Endothelial cell of umbilical vein (primary cell): ENCODE data around the gene APOBEC3A. TPM values are rescaled to one million over a fixed set of nuclear protein-coding genes. Genes with fewer than 3 reads are reported as not detected.

Source experiments
- BruUV-seq: library from RNA; stranded (reverse); fragments of 400-500 nt; replicated peaks from 2 replicates; lab custom pipeline; 2021; lab: Mats Ljungman, UMichigan
- CTCF ChIA-PET: fragments of 300-600, 350-600 bp; sonication (Branson Sonifier 250); formaldehyde crosslinking; loops from one replicate; lab custom pipeline; 2021; ENCODE audit warnings: antibody characterized with exemption, inconsistent platforms; lab: Charles Lee
- POLR2A ChIA-PET: fragments of 300-600, 350-600 bp; sonication (Branson Sonifier 250); formaldehyde crosslinking; loops from one replicate; lab custom pipeline; 2021; ENCODE audit warnings: antibody characterized with exemption, inconsistent platforms; lab: Charles Lee
- DNase-seq: peaks from one replicate; pipeline ENCODE4 v3.0.0-alpha.2; 2011; ENCODE audit warnings: low read depth, low spot score
- FAIRE-seq: peaks from 2 replicates; lab custom pipeline; 2011; peaks lifted over from hg19 to GRCh38; lab: Jason Lieb, UNC
- H2AFZ ChIP-seq: 2 replicates; pipeline ENCODE4 v1.6.0; 2012; ENCODE audit warnings: low read depth, low read length, control low read depth, inconsistent platforms
- H3K27ac ChIP-seq: 2 replicates; pipeline ENCODE4 v1.5.1; 2011; ENCODE audit warnings: low read depth, mild to moderate bottlenecking, control low read depth, low read length, moderate library complexity; ENCODE audit not compliant: insufficient read depth
- H3K27me3 ChIP-seq, 2 experiments: 2 replicates each; pipeline versions ENCODE4 v1.6.0 to v1.6.1; 2011; ENCODE audit warnings: low read length in 2 of 2, mixed read lengths in 1 of 2; ENCODE audit not compliant: control insufficient read depth in 2 of 2, insufficient read depth in 2 of 2
- H3K36me3 ChIP-seq, 2 experiments: 2 replicates in 1 of 2; 3 replicates in 1 of 2; pipeline ENCODE4 v1.5.1; 2011; ENCODE audit warnings: low read length in 2 of 2, mild to moderate bottlenecking in 1 of 2, moderate library complexity in 1 of 2; ENCODE audit not compliant: control insufficient read depth in 2 of 2, insufficient read depth in 2 of 2; ENCODE audit errors: extremely low read depth in 1 of 2
- H3K4me1 ChIP-seq: 3 replicates; pipeline ENCODE4 v1.5.1; 2011; ENCODE audit warnings: mild to moderate bottlenecking, low read length; ENCODE audit not compliant: control insufficient read depth, insufficient read depth; ENCODE audit errors: extremely low read depth
- H3K4me2 ChIP-seq: 2 replicates; pipeline ENCODE4 v1.6.1; 2011; ENCODE audit warnings: low read length, control low read depth, mixed read lengths; ENCODE audit not compliant: insufficient read depth
- H3K4me3 ChIP-seq, 3 experiments: fragments of 200-600 bp in 1 of 3; sonication (generic), shearing (Covaris generic) in 1 of 3; replicated peaks in 1 of 3; 2 replicates each; pipeline ENCODE4 v1.5.1; 2011 to 2016; ENCODE audit warnings: control low read depth in 3 of 3, low read length in 3 of 3, mild to moderate bottlenecking in 2 of 3, inconsistent platforms in 1 of 3, low read depth in 1 of 3, moderate library complexity in 1 of 3; ENCODE audit not compliant: insufficient read depth in 1 of 3
- H3K79me2 ChIP-seq: 2 replicates; pipeline ENCODE4 v1.6.0; 2012; ENCODE audit warnings: low read length, inconsistent platforms; ENCODE audit not compliant: control insufficient read depth, insufficient read depth
- H3K9ac ChIP-seq: replicated peaks from 2 replicates; pipeline ENCODE3; 2011; ENCODE audit warnings: low read length, control low read depth; ENCODE audit not compliant: insufficient read depth; ENCODE audit errors: extremely low read depth
- H3K9me1 ChIP-seq: replicated peaks from 3 replicates; pipeline ENCODE4 v1.6.0; 2011; ENCODE audit warnings: mild to moderate bottlenecking, low read length; ENCODE audit not compliant: control insufficient read depth, insufficient read depth; ENCODE audit errors: extremely low read depth
- H3K9me3 ChIP-seq: replicated peaks from 2 replicates; pipeline ENCODE4 v1.5.1; 2012; ENCODE audit warnings: low read length, inconsistent platforms; ENCODE audit not compliant: control insufficient read depth, insufficient read depth
- H4K20me1 ChIP-seq: replicated peaks from 2 replicates; pipeline ENCODE3; 2011; ENCODE audit warnings: mild to moderate bottlenecking, low read length; ENCODE audit not compliant: control insufficient read depth, insufficient read depth; ENCODE audit errors: extremely low read depth
- JUN ChIP-seq: IDR thresholded peaks from 2 replicates; pipeline ENCODE4 v1.6.1; 2011; ENCODE audit warnings: borderline replicate concordance, low read depth; ENCODE audit not compliant: insufficient read length, insufficient read depth
- POLR2A ChIP-seq: IDR thresholded peaks from 2 replicates; pipeline ENCODE4 v1.6.1; 2012; ENCODE audit warnings: low read depth, mild to moderate bottlenecking, control low read depth, low read length
- POLR2AphosphoS5 ChIP-seq: IDR thresholded peaks from 2 replicates; pipeline ENCODE4 v1.6.1; 2012; ENCODE audit warnings: low read depth, mild to moderate bottlenecking, control low read depth, low read length, moderate library complexity; ENCODE audit not compliant: insufficient read depth
- dilution Hi-C: fragments of 300-500 bp; cut with MboI; formaldehyde crosslinking; loops from one replicate; pipeline ENCODE4 v1.15.0; 2019; ENCODE audit warnings: low sequenced_read_pairs; ENCODE audit not compliant: extremely low pct_ligation_motif_present
- intact Hi-C: fragments of 100-400 bp; cut with micrococcal nuclease; formaldehyde crosslinking; loops from one replicate; pipeline ENCODE4 v1.10.0; 2022
- polyA plus RNA-seq, 4 experiments: library from polyadenylated mRNA; depleted of rRNA in 3 of 4; stranded (reverse) in 3 of 4; unstranded in 1 of 4; fragments of >200 nt; gene quantifications; 2 replicates each; pipeline versions ENCODE4 v1.2.1 to v1.2.3, GENCODE V29; 2011 to 2012; ENCODE audit warnings: missing spikeins in 1 of 4
- total RNA-seq: library from RNA; stranded (reverse); gene quantifications from 2 replicates; pipeline ENCODE4 v1.2.3, GENCODE V29; 2021
- TF ChIP-seq, protein P1 (sequence below), 2 donors: IDR thresholded peaks; 1 replicate in 1 of 2; 2 replicates in 1 of 2; pipeline ENCODE4 v1.5.1; 2011; ENCODE audit warnings: low read length in 2 of 2, mild to moderate bottlenecking in 2 of 2, moderate library complexity in 2 of 2, control low read depth in 1 of 2, inconsistent platforms in 1 of 2, low read depth in 1 of 2; ENCODE audit not compliant: insufficient read depth in 1 of 2; ENCODE audit errors: extremely low read depth in 1 of 2

The APOBEC3A gene
- total and polyA plus RNA-seq, 2 donors (not counting 3 experiments of a cell fraction or from before 2014, with no cell fraction given): not detected

DNA sequence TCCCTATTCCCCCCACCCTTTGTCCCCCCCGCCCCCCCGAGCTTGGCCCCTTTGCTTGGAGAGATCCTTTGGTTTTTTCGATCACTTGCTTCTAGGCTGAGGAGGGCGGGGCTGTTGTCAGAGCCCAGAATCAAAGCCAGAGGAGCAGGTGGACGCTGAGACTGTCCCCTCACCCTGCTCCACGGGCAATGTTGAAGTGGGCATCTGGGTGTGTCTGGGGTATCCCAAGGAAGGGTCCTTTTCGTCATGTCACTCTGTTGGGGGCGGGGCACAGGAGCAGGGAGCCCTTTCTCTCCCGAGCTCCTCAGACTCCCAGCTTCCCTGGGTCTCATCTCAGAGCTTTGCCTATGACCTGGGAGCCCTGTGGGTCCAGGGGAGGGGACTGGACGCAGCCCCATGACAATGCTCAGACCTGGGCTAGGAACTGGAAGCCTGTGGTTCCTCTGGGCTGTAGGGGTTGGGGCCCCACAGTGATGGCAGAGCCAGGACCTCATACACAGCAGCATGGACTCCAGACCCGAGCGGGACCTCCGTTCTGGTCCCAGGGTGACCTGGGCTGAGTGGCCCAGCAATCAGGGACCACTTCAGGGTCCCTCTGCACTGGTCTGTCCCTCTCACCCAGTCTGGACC lies 2.9 kb upstream of the APOBEC3A start:
- H3K36me3 ChIP-seq: no peaks in the 10 kb centered on the region
- no peak overlapping the region for H3K27ac ChIP-seq
- H3K4me1 ChIP-seq: no peaks in the 10 kb centered on the region
- no peak overlapping the region for H2AFZ ChIP-seq
- H3K4me3 ChIP-seq: no peak overlapping the region
- no peaks in the 10 kb centered on the region for H4K20me1 ChIP-seq
- H3K9me3 ChIP-seq: no peaks in the 10 kb centered on the region
- no peaks in the 10 kb centered on the region for H3K79me2 ChIP-seq
- DNase-seq: no peak
- ChIA-PET CTCF (interaction anchor here (0.6 kb wide), 1 partner anchor 18 kb away, joined by 3 read pairs; no protein-coding TSS in a partner anchor), POLR2A (no interaction called here)
- no peak for FAIRE-seq
- no peak overlapping the region for H3K9ac ChIP-seq
- no peak overlapping the region for H3K4me2 ChIP-seq
- peaks cover 0 to 6% of the 10 kb centered on the region in 2 experiments for H3K27me3 ChIP-seq
- intact Hi-C loops (no loop called here), dilution Hi-C loops (no loop called here)
- no peaks in the 10 kb centered on the region for H3K9me1 ChIP-seq
- BruUV-seq: no TSS peak
- TF ChIP-seq, protein P1, sequence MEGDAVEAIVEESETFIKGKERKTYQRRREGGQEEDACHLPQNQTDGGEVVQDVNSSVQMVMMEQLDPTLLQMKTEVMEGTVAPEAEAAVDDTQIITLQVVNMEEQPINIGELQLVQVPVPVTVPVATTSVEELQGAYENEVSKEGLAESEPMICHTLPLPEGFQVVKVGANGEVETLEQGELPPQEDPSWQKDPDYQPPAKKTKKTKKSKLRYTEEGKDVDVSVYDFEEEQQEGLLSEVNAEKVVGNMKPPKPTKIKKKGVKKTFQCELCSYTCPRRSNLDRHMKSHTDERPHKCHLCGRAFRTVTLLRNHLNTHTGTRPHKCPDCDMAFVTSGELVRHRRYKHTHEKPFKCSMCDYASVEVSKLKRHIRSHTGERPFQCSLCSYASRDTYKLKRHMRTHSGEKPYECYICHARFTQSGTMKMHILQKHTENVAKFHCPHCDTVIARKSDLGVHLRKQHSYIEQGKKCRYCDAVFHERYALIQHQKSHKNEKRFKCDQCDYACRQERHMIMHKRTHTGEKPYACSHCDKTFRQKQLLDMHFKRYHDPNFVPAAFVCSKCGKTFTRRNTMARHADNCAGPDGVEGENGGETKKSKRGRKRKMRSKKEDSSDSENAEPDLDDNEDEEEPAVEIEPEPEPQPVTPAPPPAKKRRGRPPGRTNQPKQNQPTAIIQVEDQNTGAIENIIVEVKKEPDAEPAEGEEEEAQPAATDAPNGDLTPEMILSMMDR (IDR thresholded peaks at IDR 0.05; ENCODE audit: extremely low read depth in 1 of 2, insufficient read depth in 1 of 2, low read depth in 1 of 2, low read length in 2 of 2): no peak
- TF ChIP-seq POLR2A (no peak), JUN (no peak), POLR2AphosphoS5 (no peak)
